ENCODE results near the gene ADK.

The ADK gene

DNA sequence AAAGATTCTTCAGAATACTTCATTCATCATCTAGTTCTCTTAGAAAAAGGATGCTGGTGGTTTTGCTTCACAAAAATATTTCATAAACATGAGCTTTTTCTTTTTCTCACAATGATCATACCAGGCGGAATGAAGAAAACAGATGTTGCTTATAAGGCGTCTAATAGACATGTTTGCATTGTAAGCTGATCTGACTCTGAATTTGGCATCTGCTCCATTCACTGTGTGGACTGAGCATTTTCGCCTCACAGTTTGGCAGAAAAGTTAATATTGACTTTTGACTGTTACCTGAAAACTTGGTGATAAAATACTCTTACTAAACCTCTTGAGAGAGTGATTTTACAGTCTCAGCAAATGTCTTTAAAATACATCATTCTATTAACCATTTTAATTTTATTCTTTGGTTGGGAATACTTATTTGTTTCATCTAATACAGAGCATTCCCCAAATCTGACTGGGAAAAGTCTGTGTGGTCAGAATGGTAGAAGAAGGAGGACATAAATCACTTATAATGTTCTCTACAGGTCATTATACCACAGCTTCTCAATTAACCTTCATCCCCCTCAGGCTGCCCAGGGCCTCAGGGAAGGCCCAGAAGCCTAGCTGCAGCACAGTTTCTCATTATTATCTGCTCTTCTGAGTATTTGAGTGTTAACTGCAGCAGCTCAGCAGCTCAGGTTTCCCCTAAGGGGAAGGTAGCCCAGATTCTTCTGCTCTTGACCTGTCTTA is 553.8 kb downstream of the ADK start:
- no peaks in the 10 kb centered on the region for H3K4me1 ChIP-seq (ENCODE audit: insufficient read depth, low read length)
- H3K27ac ChIP-seq (ENCODE audit: low read depth, low read length), result no peak overlapping the region
- H3K9ac ChIP-seq (ENCODE audit: low read depth, low read length), result no peak overlapping the region
- WGBS, result 95% methylated on average over 3 of the region's 3 CpGs
- H3K27me3 ChIP-seq (ENCODE audit: insufficient read depth, low read length), result no peaks in the 10 kb centered on the region
- no peaks in the 10 kb centered on the region for H3K9me3 ChIP-seq (ENCODE audit: insufficient read depth, low read depth, low read length)
- peaks cover 8% of the 10 kb centered on the region; the same call in 1 of the 2 replicates for H3K36me3 ChIP-seq (ENCODE audit: insufficient read depth, low read length)
- no peak overlapping the region for H3K4me3 ChIP-seq (ENCODE audit: low read length)

DNA sequence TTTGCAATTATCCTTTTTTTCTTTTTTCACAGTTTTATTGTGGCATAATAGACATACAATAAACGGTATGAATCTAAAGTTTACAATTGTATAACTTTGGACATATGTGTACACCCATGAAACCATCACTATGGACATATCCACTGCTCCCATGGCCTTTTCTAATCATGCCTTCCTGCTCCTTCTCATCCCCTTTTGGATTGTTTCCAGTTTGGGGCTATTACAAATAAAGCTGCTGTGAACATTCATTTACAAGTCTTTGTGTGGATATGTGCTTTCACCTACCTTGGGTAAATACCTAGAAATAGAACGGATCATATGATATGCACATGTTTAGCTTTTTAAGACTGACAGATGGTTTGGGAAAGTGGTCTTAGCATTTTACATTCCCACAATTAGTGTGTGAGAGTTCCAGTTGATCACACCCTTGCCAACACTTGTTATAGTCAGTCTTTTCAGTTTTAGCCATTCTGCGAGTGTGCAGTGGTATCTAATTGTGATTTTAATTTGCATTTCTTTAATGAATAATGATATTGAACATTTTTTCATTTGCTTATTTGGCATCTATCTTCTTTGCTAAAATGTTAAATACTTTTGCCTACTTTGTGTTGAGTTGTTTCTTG is 554.4 kb downstream of the ADK start:
- peaks cover 8% of the 10 kb centered on the region; the same call in 1 of the 2 replicates for H3K36me3 ChIP-seq (ENCODE audit: insufficient read depth, low read length)
- H3K27ac ChIP-seq (ENCODE audit: low read depth, low read length), result no peak overlapping the region
- no peaks in the 10 kb centered on the region for H3K9me3 ChIP-seq (ENCODE audit: insufficient read depth, low read depth, low read length)
- no peak overlapping the region for H3K4me3 ChIP-seq (ENCODE audit: low read length)
- no peaks in the 10 kb centered on the region for H3K4me1 ChIP-seq (ENCODE audit: insufficient read depth, low read length)
- no peak overlapping the region for H3K9ac ChIP-seq (ENCODE audit: low read depth, low read length)
- 100% methylated on average over 2 of the region's 3 CpGs for WGBS
- H3K27me3 ChIP-seq (ENCODE audit: insufficient read depth, low read length), result no peaks in the 10 kb centered on the region

DNA sequence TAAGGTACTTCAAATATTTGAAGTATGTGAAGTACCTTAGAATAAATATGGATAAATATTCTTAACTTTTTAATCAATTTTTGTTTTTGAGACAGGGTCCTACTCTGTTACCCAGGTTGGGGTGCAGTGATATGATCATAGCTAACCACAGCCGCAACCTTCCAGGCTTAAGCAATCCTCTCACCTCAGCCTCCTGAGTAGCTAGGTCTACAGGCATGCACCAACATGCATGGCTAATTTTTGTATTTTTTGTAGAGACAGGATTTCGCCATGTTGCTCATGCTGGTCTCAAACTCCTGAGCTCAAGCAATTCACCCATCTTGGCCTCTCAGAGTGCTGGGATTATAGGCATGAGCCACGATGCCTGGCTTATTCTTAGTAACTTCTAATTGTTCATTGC is 555.9 kb downstream of the ADK start:
- WGBS, result over 99% methylated on average over 3 of the region's 3 CpGs
- Histone ChIP-seq H3K4me3 (ENCODE audit: low read length) (no peak overlapping the region), H3K27me3 (ENCODE audit: insufficient read depth, low read length) (no peaks in the 10 kb centered on the region), H3K36me3 (ENCODE audit: insufficient read depth, low read length) (peaks cover 8% of the 10 kb centered on the region; the same call in 1 of the 2 replicates), H3K9me3 (ENCODE audit: insufficient read depth, low read depth, low read length) (no peaks in the 10 kb centered on the region), H3K4me1 (ENCODE audit: insufficient read depth, low read length) (no peaks in the 10 kb centered on the region), H3K9ac (ENCODE audit: low read depth, low read length) (no peak overlapping the region), H3K27ac (ENCODE audit: low read depth, low read length) (no peak overlapping the region)

DNA sequence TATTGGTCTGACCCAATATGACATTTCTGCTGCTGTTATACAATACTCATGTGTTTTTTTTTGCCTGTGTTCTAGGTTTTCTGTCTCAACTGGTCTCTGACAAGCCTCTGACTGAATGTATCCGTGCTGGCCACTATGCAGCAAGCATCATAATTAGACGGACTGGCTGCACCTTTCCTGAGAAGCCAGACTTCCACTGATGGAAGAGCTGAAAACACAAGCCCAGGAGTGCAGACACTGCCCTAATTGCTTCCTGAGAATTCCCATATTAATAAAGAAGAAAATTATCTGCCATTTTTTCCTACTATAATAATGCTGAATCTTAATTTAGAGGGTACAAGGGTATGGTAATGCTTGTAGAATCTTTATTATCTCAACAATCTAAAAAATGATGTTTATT is 557.2 kb downstream of the ADK start:
- Histone ChIP-seq H3K4me3 (ENCODE audit: low read length) (no peak overlapping the region), H3K36me3 (ENCODE audit: insufficient read depth, low read length) (peaks cover 8% of the 10 kb centered on the region; the same call in 1 of the 2 replicates), H3K9ac (ENCODE audit: low read depth, low read length) (no peak overlapping the region), H3K27ac (ENCODE audit: low read depth, low read length) (no peak overlapping the region), H3K4me1 (ENCODE audit: insufficient read depth, low read length) (no peaks in the 10 kb centered on the region), H3K9me3 (ENCODE audit: insufficient read depth, low read depth, low read length) (no peaks in the 10 kb centered on the region), H3K27me3 (ENCODE audit: insufficient read depth, low read length) (no peaks in the 10 kb centered on the region)
- WGBS, result 92% methylated on average over 2 of the region's 2 CpGs

DNA sequence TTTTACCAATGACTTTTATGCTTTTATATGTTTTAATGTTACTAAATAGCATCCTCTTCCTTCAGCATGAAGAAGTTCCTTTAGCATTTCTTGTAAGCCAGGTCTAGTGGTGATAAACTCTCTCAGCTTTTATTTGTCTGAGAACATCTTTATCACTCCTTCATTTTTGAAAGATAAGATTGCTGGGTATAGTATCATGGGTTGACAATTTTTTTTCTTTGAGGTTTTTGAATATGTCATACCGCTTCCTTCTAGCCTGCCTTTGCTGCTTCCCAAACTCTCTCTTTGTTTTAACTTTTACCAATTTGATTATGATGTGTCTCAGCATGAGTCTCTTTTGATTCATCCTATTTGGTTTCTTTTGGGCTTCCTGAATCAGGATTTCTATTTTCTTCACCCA is 567.2 kb downstream of the ADK start:
- WGBS, result 100% methylated on average over 1 of the region's 1 CpG
- Histone ChIP-seq H3K9ac (ENCODE audit: low read depth, low read length) (no peak overlapping the region), H3K27ac (ENCODE audit: low read depth, low read length) (no peak overlapping the region)

DNA sequence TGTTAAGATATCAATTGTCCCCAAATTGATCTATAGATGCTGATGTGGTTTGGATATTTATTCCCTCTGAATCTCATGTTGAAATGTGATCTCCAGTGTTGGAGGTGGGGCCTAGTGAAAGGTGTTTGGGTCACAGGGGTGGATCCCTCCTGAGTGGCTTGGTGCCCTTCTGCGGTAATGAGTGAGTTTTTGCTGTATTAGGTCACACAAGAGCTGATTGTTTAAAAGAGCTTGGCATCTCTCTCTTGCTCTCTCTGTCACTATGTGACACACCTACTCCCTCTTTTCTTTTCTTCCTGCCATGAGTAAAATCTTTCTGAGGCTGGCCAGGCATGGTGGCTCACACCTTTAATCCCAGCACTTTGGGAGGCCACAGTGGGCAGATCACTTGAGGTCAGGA is 577.2 kb downstream of the ADK start:
- Histone ChIP-seq H3K36me3 (ENCODE audit: insufficient read depth, low read length) (no peaks in the 10 kb centered on the region), H3K4me1 (ENCODE audit: insufficient read depth, low read length) (peaks cover 7% of the 10 kb centered on the region), H3K9me3 (ENCODE audit: insufficient read depth, low read depth, low read length) (0 out of 2 replicates have a peak, but pooled peaks cover 3% of the 10 kb centered on the region), H3K27me3 (ENCODE audit: insufficient read depth, low read length) (no peaks in the 10 kb centered on the region), H3K4me3 (ENCODE audit: low read length) (no peak overlapping the region), H3K9ac (ENCODE audit: low read depth, low read length) (no peak overlapping the region), H3K27ac (ENCODE audit: low read depth, low read length) (no peak overlapping the region)
- 92% methylated on average over 1 of the region's 1 CpG for WGBS

More for the DNA sequence above, 567.2 kb downstream of the ADK start:
- H3K9me3 ChIP-seq (ENCODE audit: insufficient read depth, low read depth, low read length), result peaks cover 41% of the 10 kb centered on the region
- H3K4me1 ChIP-seq (ENCODE audit: insufficient read depth, low read length), result no peaks in the 10 kb centered on the region
- no peaks in the 10 kb centered on the region for H3K36me3 ChIP-seq (ENCODE audit: insufficient read depth, low read length)
- H3K4me3 ChIP-seq (ENCODE audit: low read length), result no peak overlapping the region
- H3K27me3 ChIP-seq (ENCODE audit: insufficient read depth, low read length), result no peaks in the 10 kb centered on the region

DNA sequence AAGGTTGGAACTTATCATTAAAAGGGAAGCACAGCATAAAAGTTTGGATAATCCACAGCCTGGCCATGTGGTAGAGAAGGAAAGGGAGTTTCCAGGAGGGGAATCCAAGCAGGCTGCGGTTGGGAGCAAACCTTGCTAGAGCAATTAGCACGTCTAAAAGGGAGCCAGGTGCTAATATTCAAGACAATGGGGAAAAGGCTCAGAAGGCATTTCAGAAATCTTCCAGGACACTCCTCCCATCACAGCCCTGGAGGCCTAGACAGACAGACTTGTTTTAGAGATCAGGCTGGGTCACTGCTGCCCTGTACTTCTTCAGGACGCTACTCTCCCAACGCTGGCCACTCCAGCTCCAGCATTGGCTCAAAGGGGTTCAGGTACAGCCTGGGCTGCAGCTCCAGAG is 579.2 kb downstream of the ADK start:
- 19% methylated on average over 4 of the region's 4 CpGs for WGBS
- Histone ChIP-seq H3K9me3 (ENCODE audit: insufficient read depth, low read depth, low read length) (no peaks in the 10 kb centered on the region; the same call in 1 of the 2 replicates), H3K36me3 (ENCODE audit: insufficient read depth, low read length) (no peaks in the 10 kb centered on the region), H3K27ac (ENCODE audit: low read depth, low read length) (peak overlapping the region; percentile 84), H3K4me3 (ENCODE audit: low read length) (no peak overlapping the region), H3K27me3 (ENCODE audit: insufficient read depth, low read length) (no peaks in the 10 kb centered on the region), H3K9ac (ENCODE audit: low read depth, low read length) (peak overlapping the region; percentile 23; the same call in 1 of the 2 replicates), H3K4me1 (ENCODE audit: insufficient read depth, low read length) (peaks cover 7% of the 10 kb centered on the region)

DNA sequence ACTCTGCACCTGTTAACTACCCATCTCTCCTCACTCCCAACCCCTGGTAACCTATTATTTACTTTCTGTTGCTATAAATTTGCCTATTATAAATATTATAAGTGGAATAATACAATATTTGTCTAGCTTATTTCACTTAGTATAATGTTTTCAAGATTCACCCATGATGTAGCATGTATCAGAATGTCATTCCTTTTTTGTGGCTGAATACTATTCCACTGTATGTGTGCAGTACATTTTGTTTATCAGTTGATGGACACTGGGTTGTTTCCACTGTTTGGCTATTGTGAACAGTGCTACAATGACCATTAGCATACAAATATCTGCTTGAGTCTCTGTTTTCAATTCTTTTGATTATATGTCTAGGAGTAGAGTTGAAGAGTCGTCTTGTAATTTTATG is 582.6 kb downstream of the ADK start:
- no CpG with 5 or more reads among the region's 1 CpG for WGBS

DNA sequence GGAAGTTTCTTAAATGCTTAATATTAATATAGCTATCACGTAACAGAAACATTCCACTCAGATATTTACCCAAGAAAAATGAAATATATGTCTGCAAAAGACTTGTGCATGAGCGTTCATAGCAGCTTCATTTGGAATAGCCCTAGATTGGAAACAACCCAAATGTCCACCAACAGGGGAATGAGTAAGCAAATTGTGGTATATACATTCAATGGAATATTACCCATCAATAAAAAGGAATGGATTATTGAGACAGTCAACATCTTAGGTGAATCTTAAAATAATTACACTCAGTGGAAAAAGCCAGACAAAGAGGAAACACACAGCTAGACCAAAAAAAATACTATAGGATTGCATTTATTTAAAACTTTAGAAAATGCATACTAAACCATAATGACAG is 585.0 kb downstream of the ADK start:
- no peaks in the 10 kb centered on the region for H3K27me3 ChIP-seq (ENCODE audit: insufficient read depth, low read length)
- H3K9me3 ChIP-seq (ENCODE audit: insufficient read depth, low read depth, low read length), result no peaks in the 10 kb centered on the region; the same call in 1 of the 2 replicates
- H3K36me3 ChIP-seq (ENCODE audit: insufficient read depth, low read length), result no peaks in the 10 kb centered on the region
- WGBS, result 94% methylated on average over 2 of the region's 2 CpGs
- no peak overlapping the region for H3K27ac ChIP-seq (ENCODE audit: low read depth, low read length)
- no peaks in the 10 kb centered on the region for H3K4me1 ChIP-seq (ENCODE audit: insufficient read depth, low read length)
- no peak overlapping the region for H3K9ac ChIP-seq (ENCODE audit: low read depth, low read length)
- H3K4me3 ChIP-seq (ENCODE audit: low read length), result no peak overlapping the region

More for the DNA sequence above, 582.6 kb downstream of the ADK start:
- H3K36me3 ChIP-seq (ENCODE audit: insufficient read depth, low read length), result no peaks in the 10 kb centered on the region
- no peak overlapping the region for H3K4me3 ChIP-seq (ENCODE audit: low read length)
- H3K27me3 ChIP-seq (ENCODE audit: insufficient read depth, low read length), result no peaks in the 10 kb centered on the region
- no peak overlapping the region for H3K9ac ChIP-seq (ENCODE audit: low read depth, low read length)
- H3K27ac ChIP-seq (ENCODE audit: low read depth, low read length), result no peak overlapping the region
- no peaks in the 10 kb centered on the region; the same call in 1 of the 2 replicates for H3K9me3 ChIP-seq (ENCODE audit: insufficient read depth, low read depth, low read length)
- peaks cover 7% of the 10 kb centered on the region for H3K4me1 ChIP-seq (ENCODE audit: insufficient read depth, low read length)

DNA sequence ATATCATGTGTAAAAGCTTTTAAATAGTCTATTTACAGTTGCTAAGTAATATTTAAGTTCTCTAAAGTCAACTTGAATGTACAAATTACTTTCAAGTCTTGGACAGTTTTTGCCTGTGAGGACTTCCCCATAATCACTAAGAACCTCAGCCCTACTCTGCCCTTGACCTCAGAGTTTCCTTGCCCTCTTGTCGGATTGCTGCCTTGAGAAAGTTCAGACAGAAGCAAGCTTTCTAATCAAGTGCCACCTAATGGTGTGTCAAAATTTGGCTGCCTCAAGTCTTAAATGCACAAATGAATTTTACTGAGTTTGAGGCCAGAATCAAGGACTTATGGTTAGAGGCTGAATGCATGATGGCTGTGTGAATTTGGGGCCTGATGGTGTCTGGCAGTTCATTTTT is 587.0 kb downstream of the ADK start:
- H3K4me3 ChIP-seq (ENCODE audit: low read length), result no peak overlapping the region
- no peaks in the 10 kb centered on the region; the same call in 1 of the 2 replicates for H3K9me3 ChIP-seq (ENCODE audit: insufficient read depth, low read depth, low read length)
- H3K4me1 ChIP-seq (ENCODE audit: insufficient read depth, low read length), result no peaks in the 10 kb centered on the region
- no peaks in the 10 kb centered on the region for H3K27me3 ChIP-seq (ENCODE audit: insufficient read depth, low read length)
- WGBS, result 83% methylated on average over 1 of the region's 1 CpG
- no peak overlapping the region for H3K9ac ChIP-seq (ENCODE audit: low read depth, low read length)
- no peak overlapping the region for H3K27ac ChIP-seq (ENCODE audit: low read depth, low read length)
- no peaks in the 10 kb centered on the region for H3K36me3 ChIP-seq (ENCODE audit: insufficient read depth, low read length)

DNA sequence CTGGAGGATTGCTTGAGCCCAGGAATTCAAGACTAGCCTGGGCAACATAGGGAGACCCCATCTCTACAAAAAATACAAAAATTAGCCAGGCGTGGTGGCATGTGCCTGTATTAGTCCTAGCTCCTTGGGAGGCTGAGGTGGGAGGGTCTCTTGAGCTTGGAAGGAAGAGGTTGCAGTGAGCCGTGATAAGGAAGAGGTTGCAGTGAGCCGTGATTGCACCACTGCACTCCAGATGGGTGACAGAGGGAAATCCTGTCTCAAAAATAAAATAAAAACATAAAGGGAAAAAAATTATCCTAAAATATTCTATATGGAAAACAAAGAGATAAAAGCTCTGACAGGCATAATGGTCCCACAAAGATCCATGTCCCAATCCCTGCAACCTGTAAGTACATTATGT is 587.5 kb downstream of the ADK start:
- H3K27ac ChIP-seq (ENCODE audit: low read depth, low read length), result no peak overlapping the region
- H3K9me3 ChIP-seq (ENCODE audit: insufficient read depth, low read depth, low read length), result no peaks in the 10 kb centered on the region; the same call in 1 of the 2 replicates
- no peaks in the 10 kb centered on the region for H3K4me1 ChIP-seq (ENCODE audit: insufficient read depth, low read length)
- no peaks in the 10 kb centered on the region for H3K27me3 ChIP-seq (ENCODE audit: insufficient read depth, low read length)
- H3K9ac ChIP-seq (ENCODE audit: low read depth, low read length), result no peak overlapping the region
- no peaks in the 10 kb centered on the region for H3K36me3 ChIP-seq (ENCODE audit: insufficient read depth, low read length)
- no peak overlapping the region for H3K4me3 ChIP-seq (ENCODE audit: low read length)
- 93% methylated on average over 3 of the region's 3 CpGs for WGBS
